HepG2 (cell line): ENCODE results near the gene PODN. TPM values are rescaled to one million over a fixed set of nuclear protein-coding genes. Genes with fewer than 3 reads are reported as not detected.

Experiments used
- ATF7-NPFF ChIP-seq: sonication (generic); formaldehyde crosslinking; IDR thresholded peaks from 2 replicates; pipeline ENCODE4 v1.8.1; 2023; ENCODE audit warnings: mild to moderate bottlenecking, low read depth, missing genetic modification reagents, moderate library complexity
- CHCHD3 ChIP-seq: sonication (generic); formaldehyde crosslinking; IDR thresholded peaks from 2 replicates; pipeline ENCODE4 v1.8.0; 2022; ENCODE audit warnings: mild to moderate bottlenecking, missing genetic modification reagents, moderate library complexity
- FOSL2 ChIP-seq: sonication (generic); formaldehyde crosslinking; IDR thresholded peaks from 2 replicates; pipeline ENCODE4 v1.4.0; 2020; ENCODE audit warnings: missing genetic modification reagents
- HNRNPL ChIP-seq: fragments of 200-400 bp; formaldehyde crosslinking; IDR thresholded peaks from 2 replicates; pipeline ENCODE4 v1.6.1; 2017; ENCODE audit warnings: mild to moderate bottlenecking, low read depth, low read length
- JARID2 ChIP-seq: sonication (generic); formaldehyde crosslinking; IDR thresholded peaks from 2 replicates; pipeline ENCODE4 v1.8.1; 2023; ENCODE audit warnings: missing genetic modification reagents, inconsistent platforms; ENCODE audit not compliant: insufficient replicate concordance
- MAFG ChIP-seq: sonication (generic); formaldehyde crosslinking; IDR thresholded peaks from 2 replicates; pipeline ENCODE4 v1.5.1; 2020; ENCODE audit warnings: mild to moderate bottlenecking, missing genetic modification reagents
- MYC ChIP-seq: sonication (generic); formaldehyde crosslinking; IDR thresholded peaks from 2 replicates; pipeline ENCODE4 v1.9.0; 2021; ENCODE audit warnings: missing genetic modification reagents, borderline replicate concordance
- RBM22 ChIP-seq: fragments of 200-400 bp; formaldehyde crosslinking; optimal IDR thresholded peaks from 2 replicates; pipeline ENCODE3; 2017; ENCODE audit warnings: mild to moderate bottlenecking, low read length, moderate library complexity
- ZBTB38 ChIP-seq: sonication (generic); formaldehyde crosslinking; IDR thresholded peaks from 2 replicates; pipeline ENCODE4 v1.5.1; 2020; ENCODE audit warnings: mild to moderate bottlenecking, missing genetic modification reagents
- ZFX ChIP-seq: sonication (generic); formaldehyde crosslinking; IDR thresholded peaks from 2 replicates; pipeline ENCODE4 v1.4.0; 2020; ENCODE audit warnings: mild to moderate bottlenecking, low read depth, missing genetic modification reagents, moderate library complexity
- ZNF282 ChIP-seq: fragments of 450-650 bp; IDR thresholded peaks from 2 replicates; pipeline ENCODE4 v1.6.1; 2018; ENCODE audit not compliant: partially characterized antibody
- ZNF44 ChIP-seq: sonication (generic); formaldehyde crosslinking; IDR thresholded peaks from 2 replicates; pipeline ENCODE4 v1.5.1; 2020; ENCODE audit warnings: mild to moderate bottlenecking, missing genetic modification reagents
- ZNF441 ChIP-seq: sonication (generic); formaldehyde crosslinking; IDR thresholded peaks from 2 replicates; pipeline ENCODE4 v1.7.0; 2021; ENCODE audit warnings: missing genetic modification reagents, borderline replicate concordance
- ZNF660 ChIP-seq: sonication (generic); formaldehyde crosslinking; IDR thresholded peaks from 2 replicates; pipeline ENCODE4 v1.5.1; 2020; ENCODE audit warnings: mild to moderate bottlenecking, low read depth, missing genetic modification reagents, borderline replicate concordance
- ZNF724P ChIP-seq: sonication (generic); formaldehyde crosslinking; IDR thresholded peaks from 2 replicates; pipeline ENCODE4 v1.8.0; 2022; ENCODE audit warnings: missing genetic modification reagents, borderline replicate concordance
- ZNF816 ChIP-seq: sonication (generic); formaldehyde crosslinking; IDR thresholded peaks from 2 replicates; pipeline ENCODE4 v1.8.0; 2022; ENCODE audit warnings: missing genetic modification reagents, mild to moderate bottlenecking, borderline replicate concordance
- polyA plus RNA-seq, 8 experiments: library from polyadenylated mRNA; depleted of rRNA in 3 of 8; stranded (reverse) in 7 of 8; unstranded in 1 of 8; fragments of >200 nt; fragmentation: Illumina TruSeq in 4 of 8; extraction: Trizol in 4 of 8; gene quantifications; 2 replicates each; pipeline versions ENCODE4 v1.2.1 to v1.2.3, GENCODE V29; 2011 to 2016; ENCODE audit warnings: low read depth in 4 of 8, missing spikeins in 1 of 8, mixed read lengths in 1 of 8; ENCODE audit not compliant: insufficient read depth in 1 of 8
- total RNA-seq, 5 experiments: library from RNA; depleted of rRNA; stranded (reverse); fragments of >200 nt; fragmentation: Illumina TruSeq; extraction: Trizol; gene quantifications; 2 replicates each; pipeline ENCODE4 v1.2.3, GENCODE V29; 2016; ENCODE audit warnings: low read depth in 1 of 5
- TF ChIP-seq, protein P1 (sequence below): sonication (generic); formaldehyde crosslinking; IDR thresholded peaks from 2 replicates; pipeline ENCODE4 v1.5.1; 2020; ENCODE audit warnings: mild to moderate bottlenecking, missing genetic modification reagents, moderate library complexity
- TF ChIP-seq, protein P2 (sequence below): sonication (generic); formaldehyde crosslinking; IDR thresholded peaks from 2 replicates; pipeline ENCODE4 v1.5.0; 2020; ENCODE audit warnings: missing genetic modification reagents
- TF ChIP-seq, protein P3 (sequence below): sonication (generic); formaldehyde crosslinking; IDR thresholded peaks from 2 replicates; pipeline ENCODE4 v1.4.0; 2020; ENCODE audit warnings: mild to moderate bottlenecking, missing genetic modification reagents
- TF ChIP-seq, protein P4 (sequence below): IDR thresholded peaks from 2 replicates; pipeline ENCODE4 v1.6.1; 2012; ENCODE audit warnings: low read length, improper control_type of control experiment

PODN gene
- total and polyA plus RNA-seq, 2 of the 13 experiments (the other 11 are each of a cell fraction or from before 2014, with no cell fraction given) = 0.13 TPM; not detected in 1

DNA sequence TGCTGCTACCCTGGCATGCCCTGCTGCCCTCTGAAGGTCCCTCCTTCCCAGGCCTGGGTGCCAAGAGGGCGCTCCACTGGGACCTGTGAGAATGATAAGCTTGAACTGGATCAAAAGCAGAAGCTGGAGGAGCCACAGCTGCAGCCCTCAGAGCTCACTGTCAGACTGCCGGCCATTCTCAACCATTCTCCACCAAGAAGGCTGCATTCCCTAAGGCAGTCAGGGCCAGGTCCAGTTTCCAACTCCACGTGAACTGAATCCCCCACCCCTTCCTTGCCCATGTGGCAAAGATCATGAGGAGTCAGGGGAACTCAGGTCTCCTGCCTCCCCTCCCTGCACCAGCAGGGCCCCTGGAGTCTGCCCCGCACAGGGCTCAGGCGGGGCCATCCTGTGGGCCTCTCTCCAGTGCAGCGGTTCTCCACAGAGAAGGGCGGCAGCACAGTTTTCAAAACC lies 61.0 kb downstream of the PODN start (continued):
- TF ChIP-seq FOSL2 = 0 out of 2 replicates have a peak, but pooled peaks have one; percentile 5
- TF ChIP-seq MAFG (CRISPR knock-in tag) = no peak
- no peak for TF ChIP-seq ZNF441 (CRISPR knock-in tag)
- TF ChIP-seq CHCHD3 (CRISPR knock-in tag) = 0 out of 2 replicates have a peak, but pooled peaks have one; percentile 44
- TF ChIP-seq JARID2 = no peak
- TF ChIP-seq ZNF282 = no peak
- TF ChIP-seq ATF7-NPFF (CRISPR knock-in tag) = 0 out of 2 replicates have a peak, but pooled peaks have one; percentile 51
- peak; percentile 18; the same call in 1 of the 2 replicates for TF ChIP-seq ZFX
- TF ChIP-seq, protein P1, sequence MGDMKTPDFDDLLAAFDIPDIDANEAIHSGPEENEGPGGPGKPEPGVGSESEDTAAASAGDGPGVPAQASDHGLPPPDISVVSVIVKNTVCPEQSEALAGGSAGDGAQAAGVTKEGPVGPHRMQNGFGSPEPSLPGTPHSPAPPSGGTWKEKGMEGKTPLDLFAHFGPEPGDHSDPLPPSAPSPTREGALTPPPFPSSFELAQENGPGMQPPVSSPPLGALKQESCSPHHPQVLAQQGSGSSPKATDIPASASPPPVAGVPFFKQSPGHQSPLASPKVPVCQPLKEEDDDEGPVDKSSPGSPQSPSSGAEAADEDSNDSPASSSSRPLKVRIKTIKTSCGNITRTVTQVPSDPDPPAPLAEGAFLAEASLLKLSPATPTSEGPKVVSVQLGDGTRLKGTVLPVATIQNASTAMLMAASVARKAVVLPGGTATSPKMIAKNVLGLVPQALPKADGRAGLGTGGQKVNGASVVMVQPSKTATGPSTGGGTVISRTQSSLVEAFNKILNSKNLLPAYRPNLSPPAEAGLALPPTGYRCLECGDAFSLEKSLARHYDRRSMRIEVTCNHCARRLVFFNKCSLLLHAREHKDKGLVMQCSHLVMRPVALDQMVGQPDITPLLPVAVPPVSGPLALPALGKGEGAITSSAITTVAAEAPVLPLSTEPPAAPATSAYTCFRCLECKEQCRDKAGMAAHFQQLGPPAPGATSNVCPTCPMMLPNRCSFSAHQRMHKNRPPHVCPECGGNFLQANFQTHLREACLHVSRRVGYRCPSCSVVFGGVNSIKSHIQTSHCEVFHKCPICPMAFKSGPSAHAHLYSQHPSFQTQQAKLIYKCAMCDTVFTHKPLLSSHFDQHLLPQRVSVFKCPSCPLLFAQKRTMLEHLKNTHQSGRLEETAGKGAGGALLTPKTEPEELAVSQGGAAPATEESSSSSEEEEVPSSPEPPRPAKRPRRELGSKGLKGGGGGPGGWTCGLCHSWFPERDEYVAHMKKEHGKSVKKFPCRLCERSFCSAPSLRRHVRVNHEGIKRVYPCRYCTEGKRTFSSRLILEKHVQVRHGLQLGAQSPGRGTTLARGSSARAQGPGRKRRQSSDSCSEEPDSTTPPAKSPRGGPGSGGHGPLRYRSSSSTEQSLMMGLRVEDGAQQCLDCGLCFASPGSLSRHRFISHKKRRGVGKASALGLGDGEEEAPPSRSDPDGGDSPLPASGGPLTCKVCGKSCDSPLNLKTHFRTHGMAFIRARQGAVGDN (CRISPR knock-in tag) = peak; percentile 61
- no peak for TF ChIP-seq ZNF816 (CRISPR knock-in tag)
- peak; percentile 62; the same call in 1 of the 2 replicates for TF ChIP-seq ZBTB38 (CRISPR knock-in tag)
- peak; percentile 69; the same call in 1 of the 2 replicates for TF ChIP-seq HNRNPL
- 0 out of 2 replicates have a peak, but pooled peaks have one; percentile 54 for TF ChIP-seq ZNF724P (CRISPR knock-in tag)
- no peak for TF ChIP-seq RBM22
- TF ChIP-seq ZNF660 (CRISPR knock-in tag) = no peak
- no peak for TF ChIP-seq ZNF44
- TF ChIP-seq, protein P2, sequence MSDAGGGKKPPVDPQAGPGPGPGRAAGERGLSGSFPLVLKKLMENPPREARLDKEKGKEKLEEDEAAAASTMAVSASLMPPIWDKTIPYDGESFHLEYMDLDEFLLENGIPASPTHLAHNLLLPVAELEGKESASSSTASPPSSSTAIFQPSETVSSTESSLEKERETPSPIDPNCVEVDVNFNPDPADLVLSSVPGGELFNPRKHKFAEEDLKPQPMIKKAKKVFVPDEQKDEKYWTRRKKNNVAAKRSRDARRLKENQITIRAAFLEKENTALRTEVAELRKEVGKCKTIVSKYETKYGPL (CRISPR knock-in tag) = no peak
- peak; percentile 27; the same call in 1 of the 2 replicates for TF ChIP-seq MYC
- TF ChIP-seq, protein P3, sequence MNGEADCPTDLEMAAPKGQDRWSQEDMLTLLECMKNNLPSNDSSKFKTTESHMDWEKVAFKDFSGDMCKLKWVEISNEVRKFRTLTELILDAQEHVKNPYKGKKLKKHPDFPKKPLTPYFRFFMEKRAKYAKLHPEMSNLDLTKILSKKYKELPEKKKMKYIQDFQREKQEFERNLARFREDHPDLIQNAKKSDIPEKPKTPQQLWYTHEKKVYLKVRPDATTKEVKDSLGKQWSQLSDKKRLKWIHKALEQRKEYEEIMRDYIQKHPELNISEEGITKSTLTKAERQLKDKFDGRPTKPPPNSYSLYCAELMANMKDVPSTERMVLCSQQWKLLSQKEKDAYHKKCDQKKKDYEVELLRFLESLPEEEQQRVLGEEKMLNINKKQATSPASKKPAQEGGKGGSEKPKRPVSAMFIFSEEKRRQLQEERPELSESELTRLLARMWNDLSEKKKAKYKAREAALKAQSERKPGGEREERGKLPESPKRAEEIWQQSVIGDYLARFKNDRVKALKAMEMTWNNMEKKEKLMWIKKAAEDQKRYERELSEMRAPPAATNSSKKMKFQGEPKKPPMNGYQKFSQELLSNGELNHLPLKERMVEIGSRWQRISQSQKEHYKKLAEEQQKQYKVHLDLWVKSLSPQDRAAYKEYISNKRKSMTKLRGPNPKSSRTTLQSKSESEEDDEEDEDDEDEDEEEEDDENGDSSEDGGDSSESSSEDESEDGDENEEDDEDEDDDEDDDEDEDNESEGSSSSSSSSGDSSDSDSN = peak; percentile 40; the same call in 1 of the 2 replicates
- TF ChIP-seq, protein P4, sequence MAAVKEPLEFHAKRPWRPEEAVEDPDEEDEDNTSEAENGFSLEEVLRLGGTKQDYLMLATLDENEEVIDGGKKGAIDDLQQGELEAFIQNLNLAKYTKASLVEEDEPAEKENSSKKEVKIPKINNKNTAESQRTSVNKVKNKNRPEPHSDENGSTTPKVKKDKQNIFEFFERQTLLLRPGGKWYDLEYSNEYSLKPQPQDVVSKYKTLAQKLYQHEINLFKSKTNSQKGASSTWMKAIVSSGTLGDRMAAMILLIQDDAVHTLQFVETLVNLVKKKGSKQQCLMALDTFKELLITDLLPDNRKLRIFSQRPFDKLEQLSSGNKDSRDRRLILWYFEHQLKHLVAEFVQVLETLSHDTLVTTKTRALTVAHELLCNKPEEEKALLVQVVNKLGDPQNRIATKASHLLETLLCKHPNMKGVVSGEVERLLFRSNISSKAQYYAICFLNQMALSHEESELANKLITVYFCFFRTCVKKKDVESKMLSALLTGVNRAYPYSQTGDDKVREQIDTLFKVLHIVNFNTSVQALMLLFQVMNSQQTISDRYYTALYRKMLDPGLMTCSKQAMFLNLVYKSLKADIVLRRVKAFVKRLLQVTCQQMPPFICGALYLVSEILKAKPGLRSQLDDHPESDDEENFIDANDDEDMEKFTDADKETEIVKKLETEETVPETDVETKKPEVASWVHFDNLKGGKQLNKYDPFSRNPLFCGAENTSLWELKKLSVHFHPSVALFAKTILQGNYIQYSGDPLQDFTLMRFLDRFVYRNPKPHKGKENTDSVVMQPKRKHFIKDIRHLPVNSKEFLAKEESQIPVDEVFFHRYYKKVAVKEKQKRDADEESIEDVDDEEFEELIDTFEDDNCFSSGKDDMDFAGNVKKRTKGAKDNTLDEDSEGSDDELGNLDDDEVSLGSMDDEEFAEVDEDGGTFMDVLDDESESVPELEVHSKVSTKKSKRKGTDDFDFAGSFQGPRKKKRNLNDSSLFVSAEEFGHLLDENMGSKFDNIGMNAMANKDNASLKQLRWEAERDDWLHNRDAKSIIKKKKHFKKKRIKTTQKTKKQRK = no peak
